A673 (cell line): ENCODE results near the gene ATP5PD. TPM values are rescaled to one million over a fixed set of nuclear protein-coding genes. Genes with fewer than 3 reads are reported as not detected.
A peak's percentile ranks its signal among the peaks of the same experiment; 100 is the strongest.
"Not testable (repeated sequence)": the region's sequence is repeated elsewhere in the genome, so short reads cannot be mapped to it uniquely, and the experiment has no call there.

Experiments used
- BruUV-seq: library from RNA; stranded (reverse); fragments of 400-500 nt; replicated peaks from 2 replicates; lab custom pipeline; 2021; lab: Mats Ljungman, UMichigan
- CTCF ChIA-PET: fragments of 300-600 bp; sonication (Branson Sonifier 250); formaldehyde crosslinking; loops from one replicate; lab custom pipeline; 2022; ENCODE audit warnings: antibody characterized with exemption; lab: Charles Lee
- POLR2A ChIA-PET: fragments of 300-600 bp; sonication (Branson Sonifier 250); formaldehyde crosslinking; loops from one replicate; lab custom pipeline; 2022; ENCODE audit warnings: antibody characterized with exemption; ENCODE audit not compliant: low non-redundant PET; lab: Charles Lee
- DNase-seq: peaks from one replicate; pipeline ENCODE4 v3.0.0-alpha.2; 2015; ENCODE audit warnings: low spot score
- H3K27ac ChIP-seq: fragments of 200-600 bp; sonication (generic); 2 replicates; pipeline ENCODE4 v1.5.1; 2016; ENCODE audit warnings: mixed run types, low read depth, mild to moderate bottlenecking, mixed read lengths, antibody characterized with exemption, low read length; ENCODE audit not compliant: poor library complexity, severe bottlenecking
- H3K27me3 ChIP-seq: fragments of 200-600 bp; sonication (generic); replicated peaks from 2 replicates; pipeline ENCODE4 v1.6.1; 2017; ENCODE audit warnings: mixed run types, low read depth, mild to moderate bottlenecking, mixed read lengths, antibody characterized with exemption, low read length; ENCODE audit not compliant: insufficient read depth, poor library complexity
- H3K36me3 ChIP-seq: fragments of 200-600 bp; sonication (generic); 2 replicates; pipeline ENCODE4 v1.6.1; 2016; ENCODE audit warnings: mixed run types, mild to moderate bottlenecking, mixed read lengths, antibody characterized with exemption, low read length; ENCODE audit not compliant: insufficient read depth, poor library complexity, severe bottlenecking
- H3K4me1 ChIP-seq: fragments of 200-600 bp; sonication (generic); 2 replicates; pipeline ENCODE4 v1.6.1; 2017; ENCODE audit warnings: mixed run types, mild to moderate bottlenecking, mixed read lengths, antibody characterized with exemption, low read length; ENCODE audit not compliant: insufficient read depth, poor library complexity, severe bottlenecking
- H3K4me3 ChIP-seq: fragments of 200-600 bp; sonication (generic); 2 replicates; pipeline ENCODE4 v1.5.1; 2016; ENCODE audit warnings: low read depth, mixed run types, mild to moderate bottlenecking, mixed read lengths, low read length; ENCODE audit not compliant: poor library complexity, severe bottlenecking
- H3K9me3 ChIP-seq: fragments of 200-600 bp; sonication (generic); 2 replicates; pipeline ENCODE4 v1.6.1; 2016; ENCODE audit warnings: mixed run types, low read depth, mild to moderate bottlenecking, mixed read lengths, antibody characterized with exemption, low read length; ENCODE audit not compliant: poor library complexity, severe bottlenecking
- EZH2 ChIP-seq: fragments of 200-600 bp; sonication (generic); IDR thresholded peaks from 2 replicates; pipeline ENCODE4 v1.6.1; 2017; ENCODE audit warnings: borderline replicate concordance, low read depth, mild to moderate bottlenecking, mixed read lengths, antibody characterized with exemption, low read length; ENCODE audit not compliant: poor library complexity, severe bottlenecking
- intact Hi-C: fragments of 100-400 bp; cut with micrococcal nuclease; formaldehyde crosslinking; loops from one replicate; pipeline ENCODE4 v1.10.0; 2022; ENCODE audit not compliant: unreplicated experiment
- total RNA-seq: library from RNA; stranded (reverse); gene quantifications from 2 replicates; pipeline ENCODE4 v1.2.3, GENCODE V29; 2021
- TF ChIP-seq, protein P1 (sequence below): fragments of 300-800, 200-600 bp; sonication (generic); conservative IDR thresholded peaks from 2 replicates; pipeline ENCODE4 v1.5.1; 2017; ENCODE audit warnings: low read depth, mild to moderate bottlenecking, antibody characterized with exemption, low read length, moderate library complexity, mixed read lengths

Gene ATP5PD
- total RNA-seq, 1 experiment from 2014 or later: 291 TPM

- ChIA-PET POLR2A (no interaction called here), CTCF (no interaction called here)
- Histone ChIP-seq H3K4me1 (peaks cover 9% of the 10 kb centered on the region), H3K4me3 (no peak overlapping the region), H3K27ac (no peak overlapping the region), H3K36me3 (peaks cover 29% of the 10 kb centered on the region), H3K27me3 (no peaks in the 10 kb centered on the region), H3K9me3 (no peaks in the 10 kb centered on the region)
- BruUV-seq: no TSS peak
- DNase-seq: no peak
- intact Hi-C loops: no loop called here
- TF ChIP-seq, protein P1, sequence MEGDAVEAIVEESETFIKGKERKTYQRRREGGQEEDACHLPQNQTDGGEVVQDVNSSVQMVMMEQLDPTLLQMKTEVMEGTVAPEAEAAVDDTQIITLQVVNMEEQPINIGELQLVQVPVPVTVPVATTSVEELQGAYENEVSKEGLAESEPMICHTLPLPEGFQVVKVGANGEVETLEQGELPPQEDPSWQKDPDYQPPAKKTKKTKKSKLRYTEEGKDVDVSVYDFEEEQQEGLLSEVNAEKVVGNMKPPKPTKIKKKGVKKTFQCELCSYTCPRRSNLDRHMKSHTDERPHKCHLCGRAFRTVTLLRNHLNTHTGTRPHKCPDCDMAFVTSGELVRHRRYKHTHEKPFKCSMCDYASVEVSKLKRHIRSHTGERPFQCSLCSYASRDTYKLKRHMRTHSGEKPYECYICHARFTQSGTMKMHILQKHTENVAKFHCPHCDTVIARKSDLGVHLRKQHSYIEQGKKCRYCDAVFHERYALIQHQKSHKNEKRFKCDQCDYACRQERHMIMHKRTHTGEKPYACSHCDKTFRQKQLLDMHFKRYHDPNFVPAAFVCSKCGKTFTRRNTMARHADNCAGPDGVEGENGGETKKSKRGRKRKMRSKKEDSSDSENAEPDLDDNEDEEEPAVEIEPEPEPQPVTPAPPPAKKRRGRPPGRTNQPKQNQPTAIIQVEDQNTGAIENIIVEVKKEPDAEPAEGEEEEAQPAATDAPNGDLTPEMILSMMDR: no peak
- TF ChIP-seq EZH2: no peak
Measured at GRCh38 chr17:75044716-75045115, 2.1 kb downstream of the ATP5PD start.

GRCh38 chr17:75043789-75044188, 3.0 kb downstream of the ATP5PD start:
- CTCF ChIA-PET, H3K27me3 ChIP-seq, H3K27ac ChIP-seq, H3K9me3 ChIP-seq, POLR2A ChIA-PET, intact Hi-C loops, BruUV-seq, H3K4me3 ChIP-seq, H3K4me1 ChIP-seq, DNase-seq: not testable (repeated sequence)
- H3K36me3 ChIP-seq: peaks cover 35% of the 10 kb centered on the region

DNA sequence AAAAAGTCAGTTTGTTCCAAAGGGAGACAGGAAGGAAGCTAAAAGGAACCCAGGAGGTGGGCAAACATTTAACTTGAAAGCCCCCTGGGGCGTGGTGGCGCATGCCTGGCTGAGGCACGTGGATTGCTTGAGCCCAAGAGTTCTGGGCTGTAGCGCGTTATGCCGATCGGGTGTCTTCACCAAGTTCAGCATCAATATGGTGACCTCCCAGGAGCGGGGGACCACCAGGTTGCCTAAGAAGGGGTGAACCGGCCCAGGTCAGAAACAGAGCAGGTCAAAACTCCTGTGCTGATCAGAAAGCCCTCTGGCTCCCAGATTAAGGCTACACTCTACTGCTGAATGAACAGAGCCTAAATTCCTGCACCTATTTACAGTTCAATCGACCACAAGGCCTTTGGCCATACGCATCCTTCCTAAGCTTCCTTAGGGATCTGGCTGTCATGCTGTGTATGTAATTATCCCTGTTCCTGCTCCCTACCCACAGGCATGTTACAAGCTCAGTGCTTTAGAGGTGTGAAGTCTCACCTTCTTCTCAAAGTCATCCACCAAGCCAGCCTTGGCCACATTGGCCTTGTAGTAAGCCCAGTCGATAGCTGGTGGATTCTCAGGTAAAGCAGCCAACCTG, 5.0 kb downstream of the ATP5PD start:
- ChIA-PET CTCF (interaction anchor here (0.6 to 1.0 kb wide), 3 partner anchors 13 to 81 kb away, joined by 3 to 6 read pairs (median 3); no protein-coding TSS in a partner anchor), POLR2A (no interaction called here)
- peak; percentile 40 for DNase-seq
- H3K27ac ChIP-seq: no peak overlapping the region
- intact Hi-C loops: no loop called here
- H3K9me3 ChIP-seq: no peaks in the 10 kb centered on the region
- no peak for TF ChIP-seq EZH2
- TF ChIP-seq, protein P1: no peak
- peaks cover 42% of the 10 kb centered on the region for H3K36me3 ChIP-seq
- no peaks in the 10 kb centered on the region for H3K27me3 ChIP-seq
- BruUV-seq: no TSS peak
- peaks cover 3% of the 10 kb centered on the region for H3K4me1 ChIP-seq
- H3K4me3 ChIP-seq: no peak overlapping the region

GRCh38 chr17:75039238-75039637, 7.5 kb downstream of the ATP5PD start:
- Histone ChIP-seq H3K27me3 (no peaks in the 10 kb centered on the region), H3K36me3 (peaks cover 42% of the 10 kb centered on the region), H3K4me3 (no peak overlapping the region), H3K27ac (no peak overlapping the region), H3K4me1 (peaks cover 18% of the 10 kb centered on the region), H3K9me3 (no peaks in the 10 kb centered on the region)
- ChIA-PET POLR2A (no interaction called here), CTCF (no interaction called here)
- BruUV-seq: no TSS peak
- TF ChIP-seq EZH2: no peak
- TF ChIP-seq, protein P1: no peak
- no peak for DNase-seq
- intact Hi-C loops: loop anchor here (10.0 kb wide), 2 partner anchors 166 to 366 kb away; partner anchors contain the start of genes GRB2 and NUP85
